Stimulated activated memory B cell treated with anti-CD40 and anti-IgM and Interleukin-4, amounts not matched to agents 10 μg/mL and 1 μg/mL and 100 μg/mL, for 72 hours (primary cell): ENCODE results near the gene PPP3R2.
A peak's percentile ranks its signal among the peaks of the same experiment; 100 is the strongest.
"Not testable (repeated sequence)": the region's sequence is repeated elsewhere in the genome, so short reads cannot be mapped to it uniquely, and the experiment has no call there.

ENCODE experiments used
- ATAC-seq: fragments of 150-1000 bp; cut with Tn5 transposase; 2 replicates; pipeline ENCODE4 v1.10.0; 2021
- H3K27ac Mint-ChIP-seq: one replicate; pipeline ENCODE4 v1.8.0; 2022; ENCODE audit warnings: mild to moderate bottlenecking, mixed read lengths
- H3K27me3 Mint-ChIP-seq: one replicate; pipeline ENCODE4 v1.8.0; 2022; ENCODE audit warnings: mixed read lengths
- H3K36me3 Mint-ChIP-seq: one replicate; pipeline ENCODE4 v1.8.0; 2022; ENCODE audit warnings: mixed read lengths
- H3K4me1 Mint-ChIP-seq: one replicate; pipeline ENCODE4 v1.8.0; 2022; ENCODE audit warnings: mixed read lengths
- H3K4me3 Mint-ChIP-seq: one replicate; pipeline ENCODE4 v1.8.0; 2022; ENCODE audit warnings: mild to moderate bottlenecking, moderate library complexity, mixed read lengths
- H3K9me3 Mint-ChIP-seq: one replicate; pipeline ENCODE4 v1.8.0; 2022; ENCODE audit warnings: mixed read lengths

The PPP3R2 gene

GRCh38 chr9:101601904-101602765, 7.4 kb upstream of the PPP3R2 start:
- Mint-ChIP-seq H3K36me3 (no peaks in the 10 kb centered on the region), H3K27ac (no peak overlapping the region), H3K27me3 (peaks cover 32% of the 10 kb centered on the region), H3K9me3 (no peaks in the 10 kb centered on the region), H3K4me3 (peak overlapping the region; percentile 18), H3K4me1 (no peaks in the 10 kb centered on the region)
- ATAC-seq: no peak

- ATAC-seq: no peak
- H3K27ac Mint-ChIP-seq: no peak overlapping the region
Measured at GRCh38 chr9:101593345-101593744, 1.4 kb downstream of the PPP3R2 start.

GRCh38 chr9:101592788-101593187, 2.0 kb downstream of the PPP3R2 start:
- H3K9me3 Mint-ChIP-seq: no peaks in the 10 kb centered on the region
- H3K4me1 Mint-ChIP-seq: no peaks in the 10 kb centered on the region
- no peaks in the 10 kb centered on the region for H3K36me3 Mint-ChIP-seq
- H3K27me3 Mint-ChIP-seq: no peaks in the 10 kb centered on the region
- ATAC-seq: no peak
- H3K4me3 Mint-ChIP-seq: no peak overlapping the region
- H3K27ac Mint-ChIP-seq: no peak overlapping the region

More at GRCh38 chr9:101593345-101593744, 1.4 kb downstream of the PPP3R2 start:
- H3K36me3 Mint-ChIP-seq: no peaks in the 10 kb centered on the region
- H3K4me3 Mint-ChIP-seq: no peak overlapping the region
- no peaks in the 10 kb centered on the region for H3K9me3 Mint-ChIP-seq
- no peaks in the 10 kb centered on the region for H3K4me1 Mint-ChIP-seq
- H3K27me3 Mint-ChIP-seq: no peaks in the 10 kb centered on the region

GRCh38 chr9:101591787-101592446, 2.9 kb downstream of the PPP3R2 start:
- Mint-ChIP-seq H3K27me3 (no peaks in the 10 kb centered on the region), H3K27ac (no peak overlapping the region), H3K4me1 (no peaks in the 10 kb centered on the region)

GRCh38 chr9:101590901-101591300, 3.9 kb downstream of the PPP3R2 start:
- Mint-ChIP-seq H3K36me3 (no peaks in the 10 kb centered on the region), H3K27ac (no peak overlapping the region), H3K27me3 (no peaks in the 10 kb centered on the region), H3K9me3 (no peaks in the 10 kb centered on the region), H3K4me3 (no peak overlapping the region), H3K4me1 (no peaks in the 10 kb centered on the region)
- no peak for ATAC-seq

More at GRCh38 chr9:101591787-101592446, 2.9 kb downstream of the PPP3R2 start:
- Mint-ChIP-seq H3K4me3 (no peak overlapping the region), H3K9me3 (no peaks in the 10 kb centered on the region), H3K36me3 (no peaks in the 10 kb centered on the region)
- ATAC-seq: no peak

DNA sequence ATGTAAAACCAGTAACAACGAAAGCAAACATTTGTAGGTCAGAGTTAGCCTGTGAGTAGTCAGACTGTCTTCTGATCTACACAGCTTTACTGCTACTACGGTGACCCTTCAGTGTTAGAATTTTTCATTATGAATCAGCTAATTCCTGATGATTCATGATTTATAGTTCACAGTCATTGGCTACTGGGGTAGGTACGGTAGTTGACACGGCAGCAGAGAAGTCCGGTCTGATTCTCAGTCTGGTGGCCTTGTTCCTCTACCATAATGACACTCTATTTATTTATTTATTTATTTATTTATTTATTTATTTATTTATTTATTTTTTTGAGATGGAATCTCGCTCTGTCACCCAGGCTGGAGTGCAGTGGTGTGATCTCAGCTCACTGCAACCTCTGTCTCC, 4.7 kb downstream of the PPP3R2 start:
- not testable (repeated sequence) for H3K4me1 Mint-ChIP-seq, H3K4me3 Mint-ChIP-seq, H3K9me3 Mint-ChIP-seq, H3K27ac Mint-ChIP-seq, H3K36me3 Mint-ChIP-seq, H3K27me3 Mint-ChIP-seq, ATAC-seq

GRCh38 chr9:101587332-101588043, 7.3 kb downstream of the PPP3R2 start:
- H3K4me3 Mint-ChIP-seq: no peak overlapping the region
- no peak overlapping the region for H3K27ac Mint-ChIP-seq
- no peaks in the 10 kb centered on the region for H3K9me3 Mint-ChIP-seq
- no peaks in the 10 kb centered on the region for H3K36me3 Mint-ChIP-seq
- H3K4me1 Mint-ChIP-seq: no peaks in the 10 kb centered on the region
- no peaks in the 10 kb centered on the region for H3K27me3 Mint-ChIP-seq
- ATAC-seq: no peak

- no peaks in the 10 kb centered on the region for H3K27me3 Mint-ChIP-seq
- no peak overlapping the region for H3K4me3 Mint-ChIP-seq
- H3K9me3 Mint-ChIP-seq: no peaks in the 10 kb centered on the region
- no peak overlapping the region for H3K27ac Mint-ChIP-seq
- no peak for ATAC-seq
- no peaks in the 10 kb centered on the region for H3K36me3 Mint-ChIP-seq
- H3K4me1 Mint-ChIP-seq: no peaks in the 10 kb centered on the region
Measured at GRCh38 chr9:101586651-101587050, 8.1 kb downstream of the PPP3R2 start.

- no peak for ATAC-seq
- no peak overlapping the region for H3K4me3 Mint-ChIP-seq
- H3K36me3 Mint-ChIP-seq: no peaks in the 10 kb centered on the region
- no peak overlapping the region for H3K27ac Mint-ChIP-seq
- no peaks in the 10 kb centered on the region for H3K9me3 Mint-ChIP-seq
- H3K4me1 Mint-ChIP-seq: no peaks in the 10 kb centered on the region
- no peaks in the 10 kb centered on the region for H3K27me3 Mint-ChIP-seq
Measured at GRCh38 chr9:101585740-101586139, 9.0 kb downstream of the PPP3R2 start.

GRCh38 chr9:101582553-101582952, 12.2 kb downstream of the PPP3R2 start:
- Mint-ChIP-seq H3K9me3 (no peaks in the 10 kb centered on the region), H3K4me3 (no peak overlapping the region), H3K27ac (no peak overlapping the region), H3K4me1 (peaks cover 15% of the 10 kb centered on the region), H3K36me3 (peaks cover 4% of the 10 kb centered on the region), H3K27me3 (no peaks in the 10 kb centered on the region)
- no peak for ATAC-seq

DNA sequence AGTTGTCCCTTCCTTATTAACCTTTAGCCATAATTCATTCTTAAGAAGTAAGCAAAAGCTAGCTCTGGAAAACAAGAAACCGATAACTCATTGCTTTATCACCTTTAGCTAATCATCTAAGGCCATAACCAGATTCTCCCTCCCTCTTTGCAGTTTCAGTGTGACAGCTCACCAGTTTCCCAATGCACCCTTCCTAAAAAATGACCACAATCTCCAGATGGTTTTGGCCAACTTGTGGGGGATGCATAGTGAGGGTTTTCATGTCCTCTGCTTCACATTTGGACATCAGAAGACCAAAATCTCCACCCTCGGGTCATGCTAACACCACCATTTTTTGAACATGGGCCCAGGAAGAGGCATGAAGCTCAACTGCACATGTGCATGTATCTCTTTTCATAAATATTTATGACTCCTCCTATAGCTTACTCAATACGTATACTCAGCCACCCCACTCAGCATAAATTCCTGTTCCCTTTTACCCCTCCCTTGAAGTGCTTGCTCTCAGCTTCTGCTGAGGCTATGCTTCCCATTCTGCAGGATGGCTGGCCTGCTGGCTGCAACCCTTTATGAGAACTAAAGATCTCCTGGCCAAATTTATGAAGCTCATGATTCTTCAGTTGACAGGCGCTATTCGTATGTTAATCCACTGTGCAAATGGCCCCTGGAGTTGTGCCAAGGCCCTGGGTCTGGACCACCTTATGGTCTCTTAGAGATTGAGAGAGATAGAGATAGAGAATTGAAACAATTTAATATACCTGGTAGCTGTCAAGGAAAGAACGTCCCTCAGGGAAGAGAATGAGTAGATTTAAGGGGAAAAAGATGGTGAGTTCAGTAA, 14.8 kb downstream of the PPP3R2 start:
- Mint-ChIP-seq H3K27me3 (no peaks in the 10 kb centered on the region), H3K27ac (no peak overlapping the region), H3K36me3 (peaks cover 4% of the 10 kb centered on the region), H3K9me3 (no peaks in the 10 kb centered on the region), H3K4me1 (peaks cover 19% of the 10 kb centered on the region), H3K4me3 (no peak overlapping the region)
- ATAC-seq: no peak

GRCh38 chr9:101578378-101578777, 16.4 kb downstream of the PPP3R2 start:
- Mint-ChIP-seq H3K4me3 (no peak overlapping the region), H3K27ac (peak overlapping the region; percentile 36), H3K27me3 (no peaks in the 10 kb centered on the region), H3K36me3 (peaks cover 4% of the 10 kb centered on the region), H3K9me3 (no peaks in the 10 kb centered on the region), H3K4me1 (peaks cover 19% of the 10 kb centered on the region)
- ATAC-seq: peak; percentile 78

DNA sequence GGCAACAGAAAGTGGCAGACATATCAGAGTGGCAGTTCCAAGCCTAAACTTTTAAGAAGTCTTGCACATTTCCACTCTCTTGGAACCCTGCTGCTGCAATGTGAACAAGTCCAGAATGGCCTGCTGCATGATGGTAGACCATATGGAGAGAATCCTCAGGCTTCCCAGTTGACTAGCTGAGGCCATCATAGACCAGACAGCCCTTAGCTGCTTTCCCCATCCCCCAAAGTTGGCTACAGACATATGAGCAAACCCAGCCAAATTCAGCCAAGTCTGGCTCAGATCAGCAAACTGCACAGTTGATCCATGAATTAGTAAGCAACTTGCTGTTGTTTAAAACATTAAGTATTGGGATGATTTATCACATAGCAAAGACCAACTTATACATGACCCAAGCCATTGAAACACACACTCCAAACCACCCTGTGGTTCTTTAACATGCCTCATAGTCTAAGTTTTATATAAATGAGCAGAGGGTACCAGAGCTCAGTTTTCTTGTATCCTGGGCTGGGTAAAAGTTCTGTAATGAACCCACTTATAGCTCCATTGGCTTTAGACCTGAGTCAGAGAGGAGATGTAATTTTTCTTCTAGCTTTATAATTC, 19.9 kb downstream of the PPP3R2 start:
- no peaks in the 10 kb centered on the region for H3K27me3 Mint-ChIP-seq
- peaks cover 7% of the 10 kb centered on the region for H3K36me3 Mint-ChIP-seq
- H3K4me3 Mint-ChIP-seq: no peak overlapping the region
- H3K27ac Mint-ChIP-seq: no peak overlapping the region
- ATAC-seq: no peak
- H3K4me1 Mint-ChIP-seq: peaks cover 19% of the 10 kb centered on the region
- no peaks in the 10 kb centered on the region for H3K9me3 Mint-ChIP-seq

DNA sequence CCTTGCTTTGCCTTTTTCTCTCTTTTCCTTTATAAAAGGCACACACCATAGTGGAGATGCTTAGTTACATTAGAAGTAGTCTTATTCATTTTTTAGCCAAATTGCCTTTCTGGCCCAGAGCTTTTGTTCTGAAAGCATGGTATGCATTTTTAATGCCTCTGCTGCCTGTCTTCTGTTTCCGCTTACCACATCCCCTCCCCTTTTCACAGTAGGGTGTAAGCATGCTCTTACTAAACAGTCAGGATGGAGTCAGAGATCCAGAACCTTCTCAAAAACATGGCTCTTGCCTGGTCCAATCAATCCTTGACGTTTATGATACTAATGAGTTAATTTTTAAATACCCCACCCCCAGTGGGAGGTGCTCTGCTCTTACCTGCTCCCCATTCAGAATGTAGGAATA, 22.5 kb downstream of the PPP3R2 start:
- no peak for ATAC-seq
- Mint-ChIP-seq H3K4me3 (no peak overlapping the region), H3K27ac (no peak overlapping the region), H3K9me3 (no peaks in the 10 kb centered on the region), H3K4me1 (peaks cover 4% of the 10 kb centered on the region), H3K27me3 (no peaks in the 10 kb centered on the region), H3K36me3 (peaks cover 20% of the 10 kb centered on the region)
